Measurements from ENCODE around the gene NCAPD2. TPM values are rescaled to one million over a fixed set of nuclear protein-coding genes. Genes with fewer than 3 reads are reported as not detected.
A peak's percentile ranks its signal among the peaks of the same experiment; 100 is the strongest.

The NCAPD2 gene
- total RNA-seq, 2 donors from 2014 or later, result 86.7 to 99.0 TPM

GRCh38 chr12:6528539-6529235 lies 34.8 kb downstream of the NCAPD2 start:
- Histone ChIP-seq H3K9me3 (no peaks in the 10 kb centered on the region), H3K36me3 (peaks cover 14 to 46% of the 10 kb centered on the region in 2 donors), H3K4me3 (no peak overlapping the region), H3K27ac (no peak overlapping the region), H3K4me1 (replicated peaks) (peaks cover 6% of the 10 kb centered on the region), H3K27me3 (replicated peaks; ENCODE audit: insufficient read depth) (no peaks in the 10 kb centered on the region)
- no peak for DNase-seq (ENCODE audit: low spot score)
- TF ChIP-seq, protein P1, sequence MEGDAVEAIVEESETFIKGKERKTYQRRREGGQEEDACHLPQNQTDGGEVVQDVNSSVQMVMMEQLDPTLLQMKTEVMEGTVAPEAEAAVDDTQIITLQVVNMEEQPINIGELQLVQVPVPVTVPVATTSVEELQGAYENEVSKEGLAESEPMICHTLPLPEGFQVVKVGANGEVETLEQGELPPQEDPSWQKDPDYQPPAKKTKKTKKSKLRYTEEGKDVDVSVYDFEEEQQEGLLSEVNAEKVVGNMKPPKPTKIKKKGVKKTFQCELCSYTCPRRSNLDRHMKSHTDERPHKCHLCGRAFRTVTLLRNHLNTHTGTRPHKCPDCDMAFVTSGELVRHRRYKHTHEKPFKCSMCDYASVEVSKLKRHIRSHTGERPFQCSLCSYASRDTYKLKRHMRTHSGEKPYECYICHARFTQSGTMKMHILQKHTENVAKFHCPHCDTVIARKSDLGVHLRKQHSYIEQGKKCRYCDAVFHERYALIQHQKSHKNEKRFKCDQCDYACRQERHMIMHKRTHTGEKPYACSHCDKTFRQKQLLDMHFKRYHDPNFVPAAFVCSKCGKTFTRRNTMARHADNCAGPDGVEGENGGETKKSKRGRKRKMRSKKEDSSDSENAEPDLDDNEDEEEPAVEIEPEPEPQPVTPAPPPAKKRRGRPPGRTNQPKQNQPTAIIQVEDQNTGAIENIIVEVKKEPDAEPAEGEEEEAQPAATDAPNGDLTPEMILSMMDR (IDR thresholded peaks at IDR 0.05), result no peak
- TF ChIP-seq POLR2AphosphoS5 (IDR thresholded peaks at IDR 0.05), result no peak
- TF ChIP-seq POLR2A (IDR thresholded peaks at IDR 0.05), result no peak
- WGBS, result 75% methylated on average over 17 of the region's 17 CpGs
- intact Hi-C loops (cut with DNase I), result no loop called here

GRCh38 chr12:6529291-6529737 lies 35.4 kb downstream of the NCAPD2 start:
- no peak overlapping the region for H3K27ac ChIP-seq
- H3K36me3 ChIP-seq, result peaks cover 14 to 41% of the 10 kb centered on the region in 2 donors
- no peak for DNase-seq (ENCODE audit: low spot score)
- 81% methylated on average over 9 of the region's 9 CpGs for WGBS
- no peaks in the 10 kb centered on the region for H3K27me3 ChIP-seq (replicated peaks; ENCODE audit: insufficient read depth)
- H3K4me1 ChIP-seq (replicated peaks), result peaks cover 6% of the 10 kb centered on the region
- H3K9me3 ChIP-seq, result no peaks in the 10 kb centered on the region
- TF ChIP-seq POLR2A (IDR thresholded peaks at IDR 0.05) (no peak), POLR2AphosphoS5 (IDR thresholded peaks at IDR 0.05) (no peak)
- TF ChIP-seq, protein P1 (IDR thresholded peaks at IDR 0.05), result no peak
- no peak overlapping the region for H3K4me3 ChIP-seq
- intact Hi-C loops (cut with DNase I), result no loop called here

DNA sequence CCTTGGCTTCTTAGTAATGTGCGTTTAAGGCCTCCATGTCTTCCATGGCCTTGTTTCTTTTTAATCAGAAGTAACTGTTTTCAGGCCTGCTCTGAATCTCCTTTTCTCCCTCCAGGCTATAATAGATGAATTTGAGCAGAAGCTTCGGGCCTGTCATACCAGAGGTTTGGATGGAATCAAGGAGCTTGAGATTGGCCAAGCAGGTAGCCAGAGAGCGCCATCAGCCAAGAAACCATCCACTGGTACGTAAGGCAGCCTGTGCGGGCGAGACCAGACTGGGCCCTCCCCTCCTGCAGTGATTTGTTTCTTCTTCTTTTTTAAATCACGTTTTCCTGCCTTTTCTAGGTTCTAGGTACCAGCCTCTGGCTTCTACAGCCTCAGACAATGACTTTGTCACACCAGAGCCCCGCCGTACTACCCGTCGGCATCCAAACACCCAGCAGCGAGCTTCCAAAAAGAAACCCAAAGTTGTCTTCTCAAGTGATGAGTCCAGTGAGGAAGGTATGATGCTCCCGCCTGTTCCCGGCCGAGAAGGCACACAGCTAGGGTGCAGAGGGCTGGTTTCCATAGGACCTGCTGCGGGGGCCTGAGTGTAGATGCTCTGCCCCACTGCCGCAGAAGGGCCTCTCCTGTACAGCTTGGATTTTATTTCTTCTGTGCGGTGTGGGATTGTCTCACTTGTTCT lies 36.8 kb downstream of the NCAPD2 start:
- TF ChIP-seq, protein P1 (IDR thresholded peaks at IDR 0.05), result no peak
- TF ChIP-seq POLR2AphosphoS5 (IDR thresholded peaks at IDR 0.05), result no peak
- no peak for TF ChIP-seq POLR2A (IDR thresholded peaks at IDR 0.05)
- Histone ChIP-seq H3K4me3 (no peak overlapping the region), H3K4me1 (replicated peaks) (peaks cover 9% of the 10 kb centered on the region), H3K27me3 (replicated peaks; ENCODE audit: insufficient read depth) (no peaks in the 10 kb centered on the region), H3K9me3 (no peaks in the 10 kb centered on the region), H3K36me3 (peaks cover 14 to 35% of the 10 kb centered on the region in 2 donors), H3K27ac (no peak overlapping the region)
- DNase-seq (ENCODE audit: low spot score), result no peak
- 93% methylated on average over 18 of the region's 18 CpGs for WGBS
- intact Hi-C loops (cut with DNase I), result no loop called here

DNA sequence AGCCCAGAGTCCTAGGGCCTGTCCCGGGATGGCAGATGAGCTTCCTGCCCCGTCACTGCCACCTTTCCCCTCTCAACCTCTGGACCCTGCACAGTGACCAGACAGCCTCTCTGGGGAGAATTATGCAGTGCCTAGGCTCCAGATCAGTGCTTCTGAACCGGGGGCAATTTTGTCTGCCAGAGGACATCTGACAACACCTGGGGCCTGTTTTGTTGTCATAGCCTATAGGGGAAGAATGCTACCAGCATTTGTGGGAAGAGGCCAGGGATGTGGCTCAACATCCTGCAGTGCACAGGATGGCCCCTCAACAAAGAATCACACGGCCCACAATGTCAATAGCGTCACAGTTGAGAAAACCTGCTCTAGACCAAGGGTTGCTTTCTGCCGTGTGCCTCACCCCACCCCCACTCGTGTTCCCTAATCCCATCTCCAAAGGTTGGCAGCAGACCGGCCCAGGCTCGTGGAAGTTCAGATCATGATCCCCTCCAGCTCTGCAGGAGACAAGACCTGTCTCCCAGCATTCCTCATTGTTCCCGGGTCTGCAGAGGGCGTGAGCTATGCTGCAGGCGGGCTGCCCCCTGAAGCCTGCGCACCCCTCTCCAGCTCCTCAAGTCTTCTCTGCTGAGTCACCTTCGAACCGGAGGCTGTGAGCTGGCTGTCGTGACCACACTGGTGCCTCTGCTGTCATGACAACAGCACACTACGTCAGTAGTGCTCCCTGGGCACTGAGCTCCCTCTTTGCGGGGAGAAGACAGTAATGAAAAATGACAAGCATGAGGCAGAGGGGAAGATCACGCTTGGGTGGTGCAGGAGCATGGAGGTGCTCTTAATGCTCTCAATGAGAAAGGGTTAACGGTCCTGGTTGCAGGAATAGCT lies 38.4 kb downstream of the NCAPD2 start:
- TF ChIP-seq POLR2AphosphoS5 (IDR thresholded peaks at IDR 0.05) (peak; percentile 36), POLR2A (IDR thresholded peaks at IDR 0.05) (no peak)
- TF ChIP-seq, protein P1 (IDR thresholded peaks at IDR 0.05), result no peak
- 17% methylated on average over 20 of the region's 20 CpGs for WGBS
- H3K36me3 ChIP-seq, result peaks cover 11 to 33% of the 10 kb centered on the region in 2 donors
- H3K27ac ChIP-seq, result peak overlapping the region; percentile 90 to 93
- no peak for DNase-seq (ENCODE audit: low spot score)
- H3K4me1 ChIP-seq (replicated peaks), result peaks cover 12% of the 10 kb centered on the region
- H3K4me3 ChIP-seq, result no peak overlapping the region
- no peaks in the 10 kb centered on the region for H3K27me3 ChIP-seq (replicated peaks; ENCODE audit: insufficient read depth)
- no peaks in the 10 kb centered on the region for H3K9me3 ChIP-seq
- intact Hi-C loops (cut with DNase I), result no loop called here
